ENCODE measurements around the gene ASMTL. TPM values are rescaled to one million over a fixed set of nuclear protein-coding genes. Genes with fewer than 3 reads are reported as not detected.
A peak's percentile ranks its signal among the peaks of the same experiment; 100 is the strongest.

Gene ASMTL
- total and polyA plus RNA-seq, 2 of the 13 experiments (the other 11 are each of a cell fraction or from before 2014, with no cell fraction given): 5.6 to 16.3 TPM

DNA sequence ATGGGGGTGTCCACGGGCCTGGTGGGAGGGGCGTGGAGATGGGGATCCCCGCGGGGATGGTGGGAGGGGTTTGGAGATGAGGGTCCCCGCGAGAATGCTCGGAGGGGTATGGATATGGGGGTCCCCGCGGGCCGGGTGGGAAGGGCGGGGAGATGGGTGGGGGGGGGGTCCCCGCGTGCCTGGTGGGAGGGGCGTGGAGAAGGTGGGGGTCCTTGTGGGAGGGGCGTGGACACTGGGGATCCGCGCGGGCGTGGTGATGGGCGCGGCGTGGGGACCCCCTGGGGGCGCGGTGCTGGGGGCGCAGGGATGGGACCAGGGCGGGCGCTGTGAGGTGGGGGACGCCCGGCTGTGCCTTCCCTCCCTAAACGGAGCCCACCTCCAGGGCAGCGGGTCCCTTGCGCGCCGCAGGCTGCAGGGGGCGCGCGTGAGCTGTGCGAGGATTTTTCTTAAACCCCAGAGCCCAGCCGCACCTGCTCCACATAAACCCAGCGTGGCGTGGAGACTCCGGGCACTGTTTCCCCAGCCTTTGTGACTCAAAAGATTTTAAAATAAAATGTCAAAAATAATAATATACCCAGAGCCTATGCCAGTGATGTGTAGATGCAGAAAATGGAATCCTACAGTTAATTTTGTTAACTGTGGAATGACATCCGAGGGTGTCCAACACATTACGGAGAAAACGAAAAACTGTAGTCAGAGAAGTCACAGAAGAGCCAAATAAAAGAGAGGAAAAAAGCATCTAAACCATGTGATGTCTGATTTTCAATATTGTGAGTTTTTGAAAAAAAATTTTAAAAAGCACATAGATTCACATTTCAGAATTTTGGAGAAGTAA is 1.5 kb upstream of the ASMTL start (continued):
- TF ChIP-seq, protein P1, sequence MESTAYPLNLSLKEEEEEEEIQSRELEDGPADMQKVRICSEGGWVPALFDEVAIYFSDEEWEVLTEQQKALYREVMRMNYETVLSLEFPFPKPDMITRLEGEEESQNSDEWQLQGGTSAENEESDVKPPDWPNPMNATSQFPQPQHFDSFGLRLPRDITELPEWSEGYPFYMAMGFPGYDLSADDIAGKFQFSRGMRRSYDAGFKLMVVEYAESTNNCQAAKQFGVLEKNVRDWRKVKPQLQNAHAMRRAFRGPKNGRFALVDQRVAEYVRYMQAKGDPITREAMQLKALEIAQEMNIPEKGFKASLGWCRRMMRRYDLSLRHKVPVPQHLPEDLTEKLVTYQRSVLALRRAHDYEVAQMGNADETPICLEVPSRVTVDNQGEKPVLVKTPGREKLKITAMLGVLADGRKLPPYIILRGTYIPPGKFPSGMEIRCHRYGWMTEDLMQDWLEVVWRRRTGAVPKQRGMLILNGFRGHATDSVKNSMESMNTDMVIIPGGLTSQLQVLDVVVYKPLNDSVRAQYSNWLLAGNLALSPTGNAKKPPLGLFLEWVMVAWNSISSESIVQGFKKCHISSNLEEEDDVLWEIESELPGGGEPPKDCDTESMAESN (CRISPR knock-in tag; conservative IDR thresholded peaks at IDR 0.05): no peak
- TF ChIP-seq GATAD1 (CRISPR knock-in tag; IDR thresholded peaks at IDR 0.05): 0 out of 2 replicates have a peak, but pooled peaks have one; percentile 30
- no peak for TF ChIP-seq ZNF383 (CRISPR knock-in tag; IDR thresholded peaks at IDR 0.05; ENCODE audit: borderline replicate concordance)
- 0 out of 2 replicates have a peak, but pooled peaks have one; percentile 29 for TF ChIP-seq THAP11 (CRISPR knock-in tag; IDR thresholded peaks at IDR 0.05)
- 0 out of 2 replicates have a peak, but pooled peaks have one; percentile 33 for TF ChIP-seq BORCS8-MEF2B (CRISPR knock-in tag; IDR thresholded peaks at IDR 0.05)
- TF ChIP-seq SATB2 (CRISPR knock-in tag; IDR thresholded peaks at IDR 0.05): no peak
- no peak for TF ChIP-seq ADNP (CRISPR knock-in tag; IDR thresholded peaks at IDR 0.05)
- TF ChIP-seq, protein P2, sequence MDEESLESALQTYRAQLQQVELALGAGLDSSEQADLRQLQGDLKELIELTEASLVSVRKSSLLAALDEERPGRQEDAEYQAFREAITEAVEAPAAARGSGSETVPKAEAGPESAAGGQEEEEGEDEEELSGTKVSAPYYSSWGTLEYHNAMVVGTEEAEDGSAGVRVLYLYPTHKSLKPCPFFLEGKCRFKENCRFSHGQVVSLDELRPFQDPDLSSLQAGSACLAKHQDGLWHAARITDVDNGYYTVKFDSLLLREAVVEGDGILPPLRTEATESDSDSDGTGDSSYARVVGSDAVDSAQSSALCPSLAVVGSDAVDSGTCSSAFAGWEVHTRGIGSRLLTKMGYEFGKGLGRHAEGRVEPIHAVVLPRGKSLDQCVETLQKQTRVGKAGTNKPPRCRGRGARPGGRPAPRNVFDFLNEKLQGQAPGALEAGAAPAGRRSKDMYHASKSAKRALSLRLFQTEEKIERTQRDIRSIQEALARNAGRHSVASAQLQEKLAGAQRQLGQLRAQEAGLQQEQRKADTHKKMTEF (CRISPR knock-in tag; IDR thresholded peaks at IDR 0.05): peak; percentile 37; the same call in 1 of the 2 replicates
- TF ChIP-seq ZNF558 (CRISPR knock-in tag; IDR thresholded peaks at IDR 0.05; ENCODE audit: borderline replicate concordance): no peak
- no peak for TF ChIP-seq TGIF2 (CRISPR knock-in tag; IDR thresholded peaks at IDR 0.05)
- TF ChIP-seq SIX1 (CRISPR knock-in tag; IDR thresholded peaks at IDR 0.05; ENCODE audit: borderline replicate concordance): no peak
- TF ChIP-seq ZNF570 (CRISPR knock-in tag; IDR thresholded peaks at IDR 0.05; ENCODE audit: borderline replicate concordance): no peak
- no peak for TF ChIP-seq MZF1 (CRISPR knock-in tag; IDR thresholded peaks at IDR 0.05; ENCODE audit: borderline replicate concordance)
- TF ChIP-seq KDM3A (CRISPR knock-in tag; IDR thresholded peaks at IDR 0.05; ENCODE audit: low read depth): 0 out of 2 replicates have a peak, but pooled peaks have one; percentile 37
- peak; percentile 21; the same call in 1 of the 2 replicates for TF ChIP-seq NFKB2 (CRISPR knock-in tag; IDR thresholded peaks at IDR 0.05; ENCODE audit: borderline replicate concordance)
- no peak for TF ChIP-seq FIP1L1 (IDR thresholded peaks at IDR 0.05; ENCODE audit: borderline replicate concordance, insufficient read depth, low read depth, low read length)
- 0 out of 2 replicates have a peak, but pooled peaks have one; percentile 10 for TF ChIP-seq SUZ12 (IDR thresholded peaks at IDR 0.05; ENCODE audit: low read depth, low read length)
- no peak for TF ChIP-seq HNF4G (IDR thresholded peaks at IDR 0.05; ENCODE audit: borderline replicate concordance, low read depth, low read length)
- no peak for TF ChIP-seq HNF4G (CRISPR knock-in tag; IDR thresholded peaks at IDR 0.05; ENCODE audit: borderline replicate concordance, low read depth)
- TF ChIP-seq TARDBP (CRISPR knock-in tag; IDR thresholded peaks at IDR 0.05): no peak
- no peak for TF ChIP-seq ZNF292 (CRISPR knock-in tag; IDR thresholded peaks at IDR 0.05; ENCODE audit: borderline replicate concordance, low read depth)
- no peak for TF ChIP-seq ZFP82 (CRISPR knock-in tag; IDR thresholded peaks at IDR 0.05; ENCODE audit: borderline replicate concordance)
- TF ChIP-seq, protein P3, sequence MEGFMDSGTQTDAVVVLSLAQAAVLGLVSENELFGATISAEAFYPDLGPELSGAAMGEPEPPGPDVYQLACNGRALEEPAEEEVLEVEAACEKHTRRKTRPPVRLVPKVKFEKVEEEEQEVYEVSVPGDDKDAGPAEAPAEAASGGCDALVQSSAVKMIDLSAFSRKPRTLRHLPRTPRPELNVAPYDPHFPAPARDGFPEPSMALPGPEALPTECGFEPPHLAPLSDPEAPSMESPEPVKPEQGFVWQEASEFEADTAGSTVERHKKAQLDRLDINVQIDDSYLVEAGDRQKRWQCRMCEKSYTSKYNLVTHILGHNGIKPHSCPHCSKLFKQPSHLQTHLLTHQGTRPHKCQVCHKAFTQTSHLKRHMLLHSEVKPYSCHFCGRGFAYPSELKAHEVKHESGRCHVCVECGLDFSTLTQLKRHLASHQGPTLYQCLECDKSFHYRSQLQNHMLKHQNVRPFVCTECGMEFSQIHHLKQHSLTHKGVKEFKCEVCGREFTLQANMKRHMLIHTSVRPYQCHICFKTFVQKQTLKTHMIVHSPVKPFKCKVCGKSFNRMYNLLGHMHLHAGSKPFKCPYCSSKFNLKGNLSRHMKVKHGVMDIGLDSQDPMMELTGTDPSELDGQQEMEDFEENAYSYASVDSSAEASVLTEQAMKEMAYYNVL (CRISPR knock-in tag; IDR thresholded peaks at IDR 0.05; ENCODE audit: borderline replicate concordance): 0 out of 2 replicates have a peak, but pooled peaks have one; percentile 34
